ENCODE measurements around the gene SCGB2B2.
"Not testable (repeated sequence)": the region's sequence is repeated elsewhere in the genome, so short reads cannot be mapped to it uniquely, and the experiment has no call there.

SCGB2B2 gene, protein sequence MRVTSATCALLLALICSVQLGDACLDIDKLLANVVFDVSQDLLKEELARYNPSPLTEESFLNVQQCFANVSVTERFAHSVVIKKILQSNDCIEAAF

DNA sequence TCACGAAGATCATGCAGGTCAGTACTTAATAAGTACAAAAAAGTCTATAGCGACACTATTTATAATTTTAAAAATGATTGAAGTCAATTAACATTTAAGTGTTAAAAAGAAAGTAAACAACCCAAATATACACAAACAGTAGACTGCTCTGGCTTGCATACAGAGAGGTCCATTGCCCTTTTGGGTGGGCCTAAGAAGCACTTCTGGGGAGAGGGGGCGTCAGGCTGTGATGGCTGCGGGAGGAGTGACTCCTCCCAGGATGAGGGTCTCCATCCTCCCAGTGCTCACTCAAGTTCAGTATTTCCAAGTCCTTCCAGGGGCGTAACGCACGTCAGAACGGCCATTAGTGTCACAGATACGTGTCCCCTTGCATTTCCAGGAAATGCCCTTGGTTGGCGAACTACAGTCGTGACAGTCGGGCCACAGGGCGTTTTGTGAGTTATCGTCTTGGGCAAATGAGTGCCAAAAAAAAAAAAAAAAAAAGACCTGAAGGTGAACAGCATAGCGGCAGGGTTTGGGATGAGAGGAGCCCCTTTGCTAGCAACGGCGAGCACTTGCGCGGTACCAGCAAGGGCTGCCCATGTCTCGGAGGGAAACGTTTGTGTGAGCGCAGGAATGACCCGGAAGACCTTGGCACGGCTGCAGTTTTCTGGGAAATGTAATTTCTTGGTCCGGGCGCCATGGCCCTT lies at the start of gene SCGB2B2:
SCGB2B2 (minus strand) TSS at position 463 of the 689 bp plus-strand sequence. CDS start 82,596 bp downstream, outside the sequence.
- peak; percentile 87 for DNase-seq

DNA sequence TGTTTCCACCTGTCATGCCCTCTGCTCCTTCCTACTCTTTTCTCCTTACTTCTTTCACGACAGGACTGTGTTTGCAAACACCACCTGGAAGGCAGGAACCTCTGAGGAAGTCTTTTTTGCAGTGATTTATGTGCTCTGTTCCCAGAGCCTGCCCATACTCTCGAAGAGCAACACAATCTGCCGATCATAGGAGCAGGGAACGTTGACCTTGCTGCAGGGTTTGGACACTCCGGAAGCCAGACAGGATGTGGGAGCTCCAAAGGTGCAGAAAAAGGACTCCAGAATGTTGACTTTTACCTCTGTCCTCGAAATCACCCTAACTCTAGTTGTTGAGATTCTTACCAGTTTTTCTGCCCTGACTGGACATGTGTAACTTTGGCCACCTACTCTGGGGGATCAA lies 48.4 kb upstream of the SCGB2B2 start:
- no peak for DNase-seq

DNA sequence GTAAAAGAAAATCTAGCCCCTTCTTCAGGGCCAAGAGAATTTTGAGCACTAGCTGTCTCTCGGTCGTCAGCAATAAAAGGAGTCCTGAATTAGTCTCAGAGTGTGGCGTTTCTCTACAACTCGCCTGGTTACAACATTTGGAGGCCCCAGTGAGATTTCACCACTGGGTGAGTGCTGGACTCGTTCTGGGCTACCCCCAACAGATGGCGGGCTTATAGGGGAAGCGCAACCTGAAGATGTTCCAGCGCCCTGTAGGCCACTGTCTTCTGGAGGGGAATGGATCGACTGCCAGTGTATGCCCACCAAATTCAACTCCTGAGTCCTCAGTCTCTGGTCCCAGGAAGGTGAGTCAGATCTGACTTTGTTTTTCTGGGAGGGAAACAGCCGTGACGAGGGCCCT lies 45.4 kb upstream of the SCGB2B2 start:
- no peak for DNase-seq

DNA sequence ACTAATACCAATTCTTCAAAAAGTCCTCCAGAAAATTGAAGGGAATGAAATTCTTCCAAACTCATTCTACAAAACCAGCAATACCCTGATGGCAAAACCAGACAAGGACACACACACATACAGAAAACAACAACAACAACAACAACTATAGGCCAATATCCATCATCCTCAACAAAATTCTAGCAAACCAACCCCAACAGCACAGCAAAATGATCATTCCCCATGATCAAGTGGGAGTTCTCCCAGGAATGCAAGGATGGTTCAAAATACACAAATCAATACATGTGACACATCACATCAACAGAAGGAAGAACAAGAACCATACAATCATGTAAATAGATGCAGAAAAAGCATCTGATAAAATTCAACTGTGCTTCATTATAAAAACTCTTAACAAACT lies 38.4 kb upstream of the SCGB2B2 start:
- no peak for DNase-seq

GRCh38 chr19:34713262-34713637 lies 36.3 kb upstream of the SCGB2B2 start:
- DNase-seq, result no peak

- DNase-seq, result peak; percentile 82
Measured at GRCh38 chr19:34712395-34713261, 35.7 kb upstream of the SCGB2B2 start.

DNA sequence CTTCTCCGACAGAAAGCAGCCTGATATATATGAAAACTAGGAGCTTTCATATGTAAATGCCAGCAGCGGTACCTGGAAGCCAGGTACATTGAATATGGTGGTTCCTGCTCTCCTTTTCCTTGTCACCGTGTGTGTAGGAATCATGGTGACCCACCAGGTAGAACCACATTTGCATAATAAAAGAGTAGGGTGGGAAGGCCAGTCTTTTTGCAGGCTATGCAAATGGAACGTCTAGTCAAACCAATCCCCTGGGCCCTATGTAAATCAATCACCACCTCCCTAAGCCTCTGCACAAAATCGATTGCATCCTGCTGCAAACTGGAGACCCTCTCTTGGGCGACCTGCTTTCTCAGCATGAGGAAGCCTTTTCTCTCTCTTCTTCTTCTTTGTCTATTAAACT lies 34.9 kb upstream of the SCGB2B2 start:
- no peak for DNase-seq

- DNase-seq, result no peak
Measured at GRCh38 chr19:34707661-34708060, 30.7 kb upstream of the SCGB2B2 start.

DNA sequence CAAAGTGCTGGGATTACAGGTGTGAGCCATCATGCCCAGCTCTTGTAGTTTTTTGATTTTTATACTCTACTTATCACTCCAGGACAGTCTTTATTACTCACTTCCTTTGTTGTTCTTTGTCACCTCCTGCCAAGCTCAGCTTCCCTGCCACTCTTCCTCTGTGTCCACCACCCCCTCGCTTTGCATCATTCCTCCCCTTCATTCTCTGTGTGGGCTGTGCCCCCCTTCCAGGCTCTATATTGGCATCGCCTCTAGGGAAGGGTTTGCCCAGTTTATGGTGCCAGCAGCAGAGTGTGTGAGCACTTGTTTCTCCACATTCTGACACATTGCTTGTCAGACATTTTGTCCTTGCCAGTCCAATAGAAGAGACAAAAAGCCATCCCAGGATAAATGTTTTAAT lies 15.6 kb upstream of the SCGB2B2 start:
- DNase-seq, result no peak

DNA sequence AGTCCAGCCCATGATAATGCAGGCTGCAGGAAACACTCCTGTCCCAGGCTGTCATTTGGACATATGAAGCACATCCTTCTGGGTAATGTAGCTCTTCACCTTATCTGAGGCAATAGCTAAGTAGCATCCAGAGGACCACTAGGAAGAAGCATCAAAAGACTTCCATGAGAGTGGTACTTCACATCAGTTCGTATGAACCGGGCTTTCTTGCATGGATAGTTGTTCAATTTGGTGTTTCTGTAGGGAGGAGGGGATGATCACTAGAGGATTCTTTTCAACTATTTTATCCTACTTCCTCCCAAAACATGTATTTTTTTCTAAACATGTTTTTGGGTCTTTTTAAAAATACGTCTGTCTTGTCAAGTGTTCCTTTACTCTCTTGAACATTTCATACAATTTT lies 13.4 kb upstream of the SCGB2B2 start:
- no peak for DNase-seq

GRCh38 chr19:34688592-34688991 lies 11.6 kb upstream of the SCGB2B2 start:
- DNase-seq, result no peak

DNA sequence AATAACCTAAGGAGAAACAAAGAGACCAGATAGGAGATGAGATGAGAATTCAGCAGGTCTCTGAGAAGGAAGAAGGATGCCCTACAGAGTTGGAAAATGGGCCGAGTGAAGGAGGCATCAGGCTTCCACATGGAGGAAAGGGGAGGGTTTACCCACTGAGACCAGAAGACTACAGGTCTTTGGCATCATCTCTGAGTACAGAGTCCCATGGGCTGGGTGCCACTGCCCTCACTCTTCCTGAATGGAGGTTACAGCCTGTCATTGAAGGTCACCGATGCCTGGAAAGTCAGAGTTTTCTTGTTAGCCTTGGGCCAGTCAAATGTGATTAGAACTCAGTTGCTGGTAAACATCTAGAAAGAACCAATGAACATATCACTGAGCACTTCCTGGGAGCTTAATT lies 10.4 kb upstream of the SCGB2B2 start:
- DNase-seq, result no peak

- no peak for DNase-seq
Measured at GRCh38 chr19:34686455-34686854, 9.5 kb upstream of the SCGB2B2 start.

GRCh38 chr19:34685266-34685665 lies 8.3 kb upstream of the SCGB2B2 start:
- not testable (repeated sequence) for DNase-seq

- DNase-seq, result no peak
Measured at GRCh38 chr19:34681478-34681877, 4.5 kb upstream of the SCGB2B2 start.

DNA sequence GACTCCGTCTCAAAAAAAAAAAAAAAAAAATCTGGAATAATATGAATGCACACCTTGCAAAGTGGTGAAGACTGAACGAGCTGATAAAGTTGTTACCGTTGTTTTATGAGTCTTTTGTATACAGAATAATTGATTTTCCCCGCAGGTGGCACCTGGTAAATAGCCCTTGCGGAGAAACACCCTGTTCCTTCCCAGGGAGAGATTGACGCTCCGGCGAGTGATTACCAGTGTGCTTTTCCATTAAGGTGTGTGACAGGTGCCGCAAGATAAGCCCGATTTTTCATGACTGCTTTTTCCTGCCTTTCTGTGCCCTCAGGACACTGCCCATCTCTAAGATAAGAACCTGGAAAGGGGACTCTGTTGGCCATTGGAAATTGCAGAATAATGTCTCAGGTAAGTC lies 1.5 kb upstream of the SCGB2B2 start:
- DNase-seq, result no peak

DNA sequence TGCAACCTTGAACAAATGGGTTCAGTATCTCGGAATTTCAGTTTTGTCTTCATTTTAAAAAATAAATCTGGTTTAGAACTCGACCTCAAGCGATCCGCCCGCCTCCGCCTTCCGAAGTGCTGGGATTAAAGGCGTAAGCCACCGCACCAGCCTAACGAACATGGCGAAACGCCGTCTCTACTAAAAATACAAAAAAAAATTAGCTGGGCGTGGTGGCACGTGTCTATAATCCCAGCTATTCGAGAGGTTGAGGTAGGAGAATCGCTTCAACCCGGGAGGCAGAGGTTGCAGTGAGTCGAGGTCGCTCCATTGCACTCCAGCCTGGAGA lies 1.1 kb upstream of the SCGB2B2 start:
- DNase-seq, result no peak

- DNase-seq, result peak; percentile 94
Measured at GRCh38 chr19:34677386-34678084, 576 bp upstream of the SCGB2B2 start, which contains the start of gene ZNF302. Gene ZNF302, plus strand, starts transcription at chr19:34677678. Its CDS starts 1,127 bp downstream, at chr19:34678805.

- no peak for DNase-seq
Measured at GRCh38 chr19:34675919-34676318, 1.0 kb downstream of the SCGB2B2 start.

DNA sequence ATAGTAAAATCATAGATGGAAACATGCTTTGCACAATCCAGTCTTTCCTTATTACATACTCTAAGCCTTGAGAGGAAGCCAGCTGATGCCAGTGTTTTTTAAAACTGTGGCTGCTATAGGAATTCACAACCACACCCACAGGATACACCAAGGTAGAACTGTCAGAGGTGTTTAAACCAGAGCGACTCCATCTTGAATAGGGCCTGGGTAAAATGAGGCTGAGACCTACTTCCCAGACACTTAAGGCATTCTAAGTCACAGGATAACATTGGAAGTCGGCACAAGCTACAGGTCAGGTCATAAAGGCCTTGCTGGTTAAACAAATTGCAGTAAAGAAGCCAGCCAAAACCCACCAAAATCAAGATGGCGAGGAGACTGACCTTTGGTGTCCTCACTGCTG lies 1.7 kb downstream of the SCGB2B2 start:
- no peak for DNase-seq

DNA sequence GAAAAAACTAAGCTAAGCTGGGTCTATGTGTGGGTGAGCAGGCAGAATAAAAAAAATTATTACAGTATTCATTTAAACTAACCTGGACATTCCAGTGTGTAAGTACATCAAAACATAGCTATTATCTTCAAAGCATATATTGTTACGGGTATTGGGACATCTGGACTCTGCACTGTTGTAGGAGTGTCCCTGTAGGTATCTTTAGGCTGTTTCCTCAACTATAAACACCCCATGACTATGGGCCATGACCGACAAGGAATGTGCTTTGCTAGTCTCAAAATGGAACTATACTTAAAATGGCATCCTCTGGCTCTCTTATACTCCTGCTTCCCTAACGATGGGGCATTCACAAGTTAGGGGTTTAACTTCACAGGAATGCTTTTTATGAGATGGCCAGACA lies 3.4 kb downstream of the SCGB2B2 start:
- DNase-seq, result no peak

DNA sequence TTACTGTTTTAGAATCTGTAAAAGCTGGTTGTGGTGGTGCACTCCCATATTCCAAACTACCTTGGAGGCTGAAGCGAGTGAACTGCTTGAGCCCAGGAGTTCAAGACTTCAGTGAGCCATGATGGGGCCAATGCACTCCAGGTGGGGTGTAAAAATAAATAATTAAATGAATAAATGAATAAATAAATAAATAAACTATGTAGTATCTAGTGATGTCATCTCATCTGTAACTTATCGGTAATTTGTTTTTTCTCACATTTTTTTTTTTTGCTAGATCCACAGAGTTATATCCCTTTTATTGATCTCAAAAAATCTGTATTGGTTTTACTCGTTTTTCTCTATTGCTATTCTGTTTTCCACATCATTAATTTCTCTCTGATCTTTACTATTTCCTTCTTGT lies 5.0 kb downstream of the SCGB2B2 start:
- DNase-seq, result no peak

DNA sequence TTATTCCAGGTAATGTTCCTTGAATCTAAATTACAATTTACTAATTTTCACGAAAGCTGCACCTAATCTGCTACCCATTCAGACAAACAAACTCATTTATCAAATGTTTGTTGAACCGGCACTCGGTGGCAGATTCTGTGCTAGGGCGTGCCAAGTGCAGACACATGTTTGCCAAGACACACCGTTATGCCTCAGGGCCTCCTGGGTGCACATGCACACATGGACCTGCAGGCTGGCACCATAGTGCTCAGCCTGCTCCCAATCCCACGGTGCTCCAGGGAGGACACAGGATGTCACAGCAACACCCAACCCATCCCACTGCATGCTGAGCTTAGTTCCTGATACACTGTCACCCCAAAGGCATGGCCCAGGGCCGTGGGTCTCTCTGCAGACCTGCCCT lies 7.7 kb downstream of the SCGB2B2 start:
- no peak for DNase-seq

GRCh38 chr19:34668690-34669089 lies 8.3 kb downstream of the SCGB2B2 start:
- not testable (repeated sequence) for DNase-seq

All from CD4-positive, alpha-beta T cell treated with Interleukin-17A for 1 hour (primary cell).